HEK293T (cell line): ENCODE measurements around the gene HOXA4.

Experiments used
- ARNT ChIP-seq: fragments of 450-650 bp; IDR thresholded peaks from 2 replicates; pipeline ENCODE4 v1.6.1; 2017; ENCODE audit warnings: mild to moderate bottlenecking
- CTBP1 ChIP-seq: fragments of 450-650 bp; IDR thresholded peaks from 2 replicates; pipeline ENCODE4 v1.6.1; 2016; ENCODE audit warnings: borderline replicate concordance
- ELF4 ChIP-seq: fragments of 450-650 bp; IDR thresholded peaks from 2 replicates; pipeline ENCODE4 v1.6.1; 2017; ENCODE audit warnings: antibody characterized with exemption
- FOXA1 ChIP-seq: fragments of 450-650 bp; IDR thresholded peaks from 2 replicates; pipeline ENCODE4 v1.6.1; 2016; ENCODE audit warnings: mild to moderate bottlenecking
- FOXK2 ChIP-seq: fragments of 450-650 bp; IDR thresholded peaks from 2 replicates; pipeline ENCODE4 v1.6.1; 2016; ENCODE audit warnings: mild to moderate bottlenecking
- FOXM1 ChIP-seq: fragments of 450-650 bp; IDR thresholded peaks from 2 replicates; pipeline ENCODE4 v1.6.1; 2017; ENCODE audit warnings: mild to moderate bottlenecking, borderline replicate concordance
- HDGF ChIP-seq: fragments of 450-650 bp; IDR thresholded peaks from 2 replicates; pipeline ENCODE4 v1.6.1; 2017; ENCODE audit warnings: antibody characterized with exemption, borderline replicate concordance
- L3MBTL2 ChIP-seq: fragments of 450-650 bp; conservative IDR thresholded peaks from 2 replicates; pipeline ENCODE4 v1.6.1; 2016; ENCODE audit warnings: mild to moderate bottlenecking
- LEF1 ChIP-seq: fragments of 450-650 bp; IDR thresholded peaks from 2 replicates; pipeline ENCODE4 v1.6.1; 2017; ENCODE audit warnings: mild to moderate bottlenecking, borderline replicate concordance
- PKNOX1 ChIP-seq: fragments of 450-650 bp; IDR thresholded peaks from 2 replicates; pipeline ENCODE4 v1.6.1; 2016
- SP1 ChIP-seq: fragments of 450-650 bp; IDR thresholded peaks from 2 replicates; pipeline ENCODE4 v1.6.1; 2017
- SUZ12 ChIP-seq: fragments of 450-650 bp; IDR thresholded peaks from 2 replicates; pipeline ENCODE4 v1.6.1; 2016; ENCODE audit warnings: mild to moderate bottlenecking
- TARDBP ChIP-seq: fragments of 450-650 bp; IDR thresholded peaks from 2 replicates; pipeline ENCODE4 v1.6.1; 2016
- ZNF384 ChIP-seq: fragments of 450-650 bp; IDR thresholded peaks from 2 replicates; pipeline ENCODE4 v1.6.1; 2016

GRCh38 chr7:27138472-27138871 is 7.9 kb upstream of the HOXA4 start:
- TF ChIP-seq FOXA1 = no peak
- no peak for TF ChIP-seq SP1
- no peak for TF ChIP-seq TARDBP
- TF ChIP-seq FOXK2 = no peak
- no peak for TF ChIP-seq ZNF384
- no peak for TF ChIP-seq CTBP1
- no peak for TF ChIP-seq HDGF
- TF ChIP-seq LEF1 = no peak
- no peak for TF ChIP-seq ELF4
- TF ChIP-seq FOXM1 = no peak
- TF ChIP-seq PKNOX1 = no peak
- no peak for TF ChIP-seq SUZ12
- TF ChIP-seq L3MBTL2 = no peak
- no peak for TF ChIP-seq ARNT
